Measurements from ENCODE around the gene BPIFB2. TPM values are rescaled to one million over a fixed set of nuclear protein-coding genes. Genes with fewer than 3 reads are reported as not detected.

BPIFB2 gene
- total RNA-seq, 1 donor from 2014 or later, result not detected

- no peak for DNase-seq (ENCODE audit: extremely low spot score in 2 of 2)
- no peaks in the 10 kb centered on the region for H3K36me3 ChIP-seq
- H3K9me3 ChIP-seq, result no peaks in the 10 kb centered on the region
- H3K27ac ChIP-seq, result no peak overlapping the region
- no peaks in the 10 kb centered on the region for H3K27me3 ChIP-seq
- H3K4me1 ChIP-seq, result no peaks in the 10 kb centered on the region
- no peak overlapping the region for H3K4me3 ChIP-seq
- no peak for TF ChIP-seq POLR2AphosphoS5 (IDR thresholded peaks at IDR 0.05; ENCODE audit: insufficient read depth in 1 of 2, low read depth in 1 of 2)
- no peak for TF ChIP-seq CTCF (IDR thresholded peaks at IDR 0.05)
- intact Hi-C loops (cut with DNase I), result no loop called here
These were observed 31.5 kb upstream of the BPIFB2 start for GRCh38 chr20:32975698-32976674.

GRCh38 chr20:32976746-32977145, 30.8 kb upstream of the BPIFB2 start:
- Histone ChIP-seq H3K27me3 (no peaks in the 10 kb centered on the region), H3K9me3 (no peaks in the 10 kb centered on the region), H3K4me1 (no peaks in the 10 kb centered on the region), H3K36me3 (no peaks in the 10 kb centered on the region), H3K4me3 (no peak overlapping the region), H3K27ac (no peak overlapping the region)
- TF ChIP-seq CTCF (IDR thresholded peaks at IDR 0.05) (no peak), POLR2AphosphoS5 (IDR thresholded peaks at IDR 0.05; ENCODE audit: insufficient read depth in 1 of 2, low read depth in 1 of 2) (no peak), POLR2A (IDR thresholded peaks at IDR 0.05) (no peak)
- intact Hi-C loops (cut with DNase I), result no loop called here
- no peak for DNase-seq (ENCODE audit: extremely low spot score in 2 of 2)

DNA sequence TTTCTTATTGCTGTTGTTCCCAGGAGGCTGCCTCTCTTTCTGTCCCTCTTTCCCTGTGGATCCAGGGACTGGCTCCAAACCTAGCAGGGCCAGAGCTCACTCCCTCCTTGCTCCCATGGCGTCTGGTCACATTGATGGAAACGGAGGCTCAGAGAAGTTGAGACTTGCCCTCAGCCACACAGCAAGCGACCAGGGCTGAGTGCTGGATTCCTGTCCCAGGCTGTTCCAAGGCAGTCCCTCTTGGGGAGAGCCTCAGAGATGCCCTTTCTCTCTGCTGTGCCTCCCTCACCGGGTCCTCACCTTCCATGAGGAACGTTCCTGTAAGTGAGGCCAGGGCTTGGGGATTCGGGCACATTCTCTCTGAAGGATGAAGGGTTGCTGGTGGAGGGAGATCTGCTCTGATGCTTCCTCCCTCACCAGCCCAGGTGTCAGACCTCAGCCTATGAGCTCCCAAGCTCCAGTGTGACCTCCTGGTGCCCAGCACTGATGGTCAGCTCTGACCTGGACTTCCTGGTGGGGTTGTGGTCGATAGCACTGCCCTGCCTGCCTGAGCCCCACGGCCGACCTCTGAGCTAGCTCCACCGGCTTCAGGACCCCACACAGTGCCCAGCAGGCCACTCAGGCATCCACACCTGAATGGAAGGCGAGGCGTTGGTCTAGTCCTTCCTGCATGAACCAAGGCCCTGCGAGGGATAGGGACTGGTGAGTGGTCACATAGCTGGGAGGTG, 30.1 kb upstream of the BPIFB2 start:
- intact Hi-C loops (cut with DNase I), result no loop called here
- TF ChIP-seq POLR2A (IDR thresholded peaks at IDR 0.05) (no peak), POLR2AphosphoS5 (IDR thresholded peaks at IDR 0.05; ENCODE audit: insufficient read depth in 1 of 2, low read depth in 1 of 2) (no peak), CTCF (IDR thresholded peaks at IDR 0.05) (no peak)
- H3K27me3 ChIP-seq, result no peaks in the 10 kb centered on the region
- no peak overlapping the region for H3K27ac ChIP-seq
- DNase-seq (ENCODE audit: extremely low spot score in 2 of 2), result no peak
- no peak overlapping the region for H3K4me3 ChIP-seq
- no peaks in the 10 kb centered on the region for H3K9me3 ChIP-seq
- H3K36me3 ChIP-seq, result no peaks in the 10 kb centered on the region
- no peaks in the 10 kb centered on the region for H3K4me1 ChIP-seq

- TF ChIP-seq POLR2A (IDR thresholded peaks at IDR 0.05), result no peak
- TF ChIP-seq CTCF (IDR thresholded peaks at IDR 0.05), result no peak
- TF ChIP-seq POLR2AphosphoS5 (IDR thresholded peaks at IDR 0.05; ENCODE audit: insufficient read depth in 1 of 2, low read depth in 1 of 2), result no peak
- no peak overlapping the region for H3K27ac ChIP-seq
- intact Hi-C loops (cut with DNase I), result no loop called here
- no peaks in the 10 kb centered on the region for H3K4me1 ChIP-seq
- no peaks in the 10 kb centered on the region for H3K9me3 ChIP-seq
- H3K36me3 ChIP-seq, result no peaks in the 10 kb centered on the region
- no peaks in the 10 kb centered on the region for H3K27me3 ChIP-seq
- H3K4me3 ChIP-seq, result no peak overlapping the region
- DNase-seq (ENCODE audit: extremely low spot score in 2 of 2), result no peak
These were observed 29.5 kb upstream of the BPIFB2 start for GRCh38 chr20:32978009-32978335.
